Measurements from ENCODE around the gene AP1M1. TPM values are rescaled to one million over a fixed set of nuclear protein-coding genes. Genes with fewer than 3 reads are reported as not detected.

The AP1M1 gene
- total RNA-seq, 4 donors from 2014 or later, result 62.0 to 140 (median 105) TPM

GRCh38 chr19:16207063-16207462, 9.4 kb downstream of the AP1M1 start:
- Histone ChIP-seq H3K4me1 (peaks cover 0 to 16% (median 0%) of the 10 kb centered on the region in 3 donors), H3K9me3 (no peaks in the 10 kb centered on the region), H3K4me3 (no peak overlapping the region), H3K36me3 (peaks cover 0 to 99% of the 10 kb centered on the region in 2 donors), H3K27ac (no peak overlapping the region), H3K27me3 (no peaks in the 10 kb centered on the region)
- 80% methylated on average over 1 of the region's 10 CpGs; no CpG with 5 or more reads in 1 of the 2 donors for WGBS, 2 donors (ENCODE audit: low coverage in 1 of 2)
- no peak for ATAC-seq
- TF ChIP-seq POLR2AphosphoS5 (IDR thresholded peaks at IDR 0.05) (no peak), EP300 (IDR thresholded peaks at IDR 0.05) (no peak), CTCF (IDR thresholded peaks at IDR 0.05) (no peak), POLR2A (IDR thresholded peaks at IDR 0.05) (no peak)

- no peak for ATAC-seq
- Histone ChIP-seq H3K9me3 (no peaks in the 10 kb centered on the region), H3K4me1 (peaks cover 0 to 16% (median 0%) of the 10 kb centered on the region in 3 donors), H3K27ac (no peak overlapping the region), H3K36me3 (peaks cover 0 to 99% of the 10 kb centered on the region in 2 donors), H3K27me3 (no peaks in the 10 kb centered on the region), H3K4me3 (no peak overlapping the region)
- WGBS, 2 donors (ENCODE audit: low coverage in 1 of 2), result 85% methylated on average over 10 of the region's 12 CpGs; no CpG with 5 or more reads in 1 of the 2 donors
- TF ChIP-seq EP300 (IDR thresholded peaks at IDR 0.05) (no peak), CTCF (IDR thresholded peaks at IDR 0.05) (no peak)
Measured at GRCh38 chr19:16207490-16208025, 9.8 kb downstream of the AP1M1 start.

- Histone ChIP-seq H3K4me1 (peaks cover 0 to 16% (median 0%) of the 10 kb centered on the region in 3 donors), H3K27ac (no peak overlapping the region), H3K27me3 (no peaks in the 10 kb centered on the region), H3K9me3 (no peaks in the 10 kb centered on the region), H3K36me3 (peaks cover 0 to 92% of the 10 kb centered on the region in 2 donors), H3K4me3 (no peak overlapping the region)
- WGBS, 2 donors (ENCODE audit: low coverage in 1 of 2), result 84 to 93% methylated on average over 14 to 20 of the region's 21 CpGs
- TF ChIP-seq POLR2AphosphoS5 (IDR thresholded peaks at IDR 0.05) (no peak), POLR2A (IDR thresholded peaks at IDR 0.05) (no peak), EP300 (IDR thresholded peaks at IDR 0.05) (no peak), CTCF (IDR thresholded peaks at IDR 0.05) (no peak)
- no peak for ATAC-seq
Measured at GRCh38 chr19:16208064-16208759, 10.5 kb downstream of the AP1M1 start.

GRCh38 chr19:16208847-16209665, 11.3 kb downstream of the AP1M1 start:
- no peak overlapping the region for H3K27ac ChIP-seq
- no peaks in the 10 kb centered on the region for H3K27me3 ChIP-seq
- H3K36me3 ChIP-seq, result peaks cover 0 to 90% of the 10 kb centered on the region in 2 donors
- ATAC-seq, result no peak
- TF ChIP-seq POLR2AphosphoS5 (IDR thresholded peaks at IDR 0.05) (no peak), POLR2A (IDR thresholded peaks at IDR 0.05) (no peak), CTCF (IDR thresholded peaks at IDR 0.05) (no peak), EP300 (IDR thresholded peaks at IDR 0.05) (no peak)
- no peak overlapping the region for H3K4me3 ChIP-seq
- WGBS, 2 donors (ENCODE audit: low coverage in 1 of 2), result 84 to 85% methylated on average over 16 to 24 of the region's 29 CpGs
- H3K9me3 ChIP-seq, result no peaks in the 10 kb centered on the region
- peaks cover 0 to 16% (median 0%) of the 10 kb centered on the region in 3 donors for H3K4me1 ChIP-seq
